ENCODE data around the gene GRM5. TPM values are rescaled to one million over a fixed set of nuclear protein-coding genes. Genes with fewer than 3 reads are reported as not detected.
"Not testable (repeated sequence)": the region's sequence is repeated elsewhere in the genome, so short reads cannot be mapped to it uniquely, and the experiment has no call there.

The GRM5 gene
- total RNA-seq, 1 experiment from 2014 or later: not detected

DNA sequence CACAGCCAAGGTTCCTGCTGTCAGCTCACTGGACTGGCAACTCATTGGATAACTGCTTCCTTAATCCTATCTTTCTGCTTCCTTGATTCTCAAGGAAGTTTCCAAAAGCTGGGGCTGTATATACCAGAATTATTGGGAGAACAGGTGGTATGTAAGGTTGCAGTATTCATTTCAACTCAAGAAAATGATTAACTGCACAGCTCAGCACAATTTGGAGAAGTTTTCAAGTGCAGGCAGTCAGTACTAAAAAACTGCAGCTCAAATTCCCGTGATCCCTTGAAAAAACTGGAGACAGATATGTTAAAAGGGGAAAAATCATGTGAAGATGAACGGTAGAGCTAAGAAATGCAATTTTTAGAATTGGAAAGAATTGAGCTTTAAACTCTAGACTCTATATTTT, 44.4 kb downstream of the GRM5 start:
- Histone ChIP-seq H3F3A (ENCODE audit: low read length, unreplicated experiment) (no peaks in the 10 kb centered on the region), H3K4me1 (ENCODE audit: insufficient read depth, low read length) (no peaks in the 10 kb centered on the region), H3K9me3 (ENCODE audit: low read length) (no peaks in the 10 kb centered on the region), H3K9me2 (replicated peaks; ENCODE audit: low read length) (no peaks in the 10 kb centered on the region), H3K79me2 (ENCODE audit: low read length) (no peaks in the 10 kb centered on the region), H3K27ac (ENCODE audit: low read length) (no peak overlapping the region), H3K4me2 (ENCODE audit: low read length) (no peak overlapping the region), H2AFZ (ENCODE audit: low read length) (peak overlapping the region; percentile 42; the same call in 1 of the 2 replicates), H3K9ac (ENCODE audit: low read length) (no peak overlapping the region), H3K36me3 (ENCODE audit: low read depth, low read length) (no peaks in the 10 kb centered on the region), H4K20me1 (ENCODE audit: low read length) (no peaks in the 10 kb centered on the region), H3K27me3 (ENCODE audit: low read length) (no peaks in the 10 kb centered on the region), H3K4me3 (ENCODE audit: low read length) (no peak overlapping the region)
- POLR2A ChIA-PET (ENCODE audit: unreplicated experiment): no interaction called here
- CTCF ChIA-PET: no interaction called here
- TF ChIP-seq, protein P1, sequence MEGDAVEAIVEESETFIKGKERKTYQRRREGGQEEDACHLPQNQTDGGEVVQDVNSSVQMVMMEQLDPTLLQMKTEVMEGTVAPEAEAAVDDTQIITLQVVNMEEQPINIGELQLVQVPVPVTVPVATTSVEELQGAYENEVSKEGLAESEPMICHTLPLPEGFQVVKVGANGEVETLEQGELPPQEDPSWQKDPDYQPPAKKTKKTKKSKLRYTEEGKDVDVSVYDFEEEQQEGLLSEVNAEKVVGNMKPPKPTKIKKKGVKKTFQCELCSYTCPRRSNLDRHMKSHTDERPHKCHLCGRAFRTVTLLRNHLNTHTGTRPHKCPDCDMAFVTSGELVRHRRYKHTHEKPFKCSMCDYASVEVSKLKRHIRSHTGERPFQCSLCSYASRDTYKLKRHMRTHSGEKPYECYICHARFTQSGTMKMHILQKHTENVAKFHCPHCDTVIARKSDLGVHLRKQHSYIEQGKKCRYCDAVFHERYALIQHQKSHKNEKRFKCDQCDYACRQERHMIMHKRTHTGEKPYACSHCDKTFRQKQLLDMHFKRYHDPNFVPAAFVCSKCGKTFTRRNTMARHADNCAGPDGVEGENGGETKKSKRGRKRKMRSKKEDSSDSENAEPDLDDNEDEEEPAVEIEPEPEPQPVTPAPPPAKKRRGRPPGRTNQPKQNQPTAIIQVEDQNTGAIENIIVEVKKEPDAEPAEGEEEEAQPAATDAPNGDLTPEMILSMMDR (conservative IDR thresholded peaks at IDR 0.05; ENCODE audit: low read depth, low read length): no peak
- no peak for TF ChIP-seq EZH2phosphoT487 (IDR thresholded peaks at IDR 0.05; ENCODE audit: borderline replicate concordance, low read length)
- TF ChIP-seq EZH2 (IDR thresholded peaks at IDR 0.05; ENCODE audit: low read length, unreplicated experiment): no peak
- DNase-seq (no peak), ATAC-seq (no peak)
- no TSS peak for BruUV-seq (replicated peaks)
- intact Hi-C loops (cut with micrococcal nuclease): no loop called here

DNA sequence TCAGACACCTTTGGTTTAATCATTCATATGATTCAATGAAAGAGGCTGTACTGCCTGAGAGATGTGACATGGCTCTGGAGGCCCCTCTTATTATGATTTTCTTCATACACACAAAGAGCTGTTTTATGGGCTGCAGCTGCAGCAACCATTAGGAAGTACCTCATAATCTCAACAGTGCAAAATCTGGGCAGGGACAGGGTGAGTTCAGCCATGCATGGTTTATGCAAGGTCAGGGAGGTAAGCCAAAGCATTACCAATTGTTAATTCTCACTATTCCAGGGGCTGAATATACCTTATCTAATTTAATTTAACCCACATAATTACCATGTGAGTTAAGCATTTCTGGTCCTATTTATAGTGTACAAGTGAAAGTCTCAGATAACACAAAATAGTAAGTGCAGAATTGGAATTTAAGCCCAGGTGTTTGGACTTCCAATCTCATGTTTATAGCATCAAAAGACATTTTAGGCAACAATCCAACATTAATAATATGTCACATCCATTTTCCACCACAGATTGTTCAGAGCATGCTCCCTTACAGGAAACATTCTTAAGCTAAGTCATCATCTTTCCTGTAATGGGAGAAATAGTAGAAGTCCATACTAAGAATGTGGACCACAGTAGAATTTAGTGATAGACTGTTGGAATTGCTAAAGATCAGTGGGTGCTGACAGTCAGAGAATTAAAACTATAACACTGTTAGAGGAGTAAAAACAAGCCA, 45.8 kb downstream of the GRM5 start:
- H3K79me2 ChIP-seq (ENCODE audit: low read length); H3K9me2 ChIP-seq (replicated peaks; ENCODE audit: low read length); H2AFZ ChIP-seq (ENCODE audit: low read length); H3K4me3 ChIP-seq (ENCODE audit: low read length); ATAC-seq; H4K20me1 ChIP-seq (ENCODE audit: low read length); intact Hi-C loops (cut with micrococcal nuclease); H3K4me2 ChIP-seq (ENCODE audit: low read length); POLR2A ChIA-PET (ENCODE audit: unreplicated experiment); H3K9ac ChIP-seq (ENCODE audit: low read length); CTCF ChIA-PET; H3K4me1 ChIP-seq (ENCODE audit: insufficient read depth, low read length); BruUV-seq (replicated peaks); H3F3A ChIP-seq (ENCODE audit: low read length, unreplicated experiment); H3K36me3 ChIP-seq (ENCODE audit: low read depth, low read length); H3K27ac ChIP-seq (ENCODE audit: low read length); H3K27me3 ChIP-seq (ENCODE audit: low read length); H3K9me3 ChIP-seq (ENCODE audit: low read length): not testable (repeated sequence)
- DNase-seq: peak; percentile 30

DNA sequence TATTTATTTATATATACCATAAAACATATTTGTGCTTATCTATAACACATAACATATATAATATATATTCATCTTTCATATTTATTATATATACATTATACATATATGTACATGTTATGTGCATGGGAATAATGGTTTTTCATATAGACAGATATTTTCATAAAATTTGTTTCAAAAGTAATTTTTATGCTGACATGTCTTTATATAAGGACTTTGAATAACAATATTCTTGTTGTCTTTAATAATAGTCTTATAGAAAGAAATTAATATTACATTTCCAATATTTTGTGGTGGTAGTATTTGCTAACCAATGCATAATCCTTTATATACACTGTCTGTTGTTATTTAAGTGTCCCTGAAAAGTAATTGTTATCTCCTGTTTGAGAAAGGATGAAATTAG, 49.6 kb downstream of the GRM5 start:
- no peaks in the 10 kb centered on the region for H3K36me3 ChIP-seq (ENCODE audit: low read depth, low read length)
- H3K4me3 ChIP-seq (ENCODE audit: low read length): no peak overlapping the region
- TF ChIP-seq EZH2phosphoT487 (IDR thresholded peaks at IDR 0.05; ENCODE audit: borderline replicate concordance, low read length) (no peak), EZH2 (IDR thresholded peaks at IDR 0.05; ENCODE audit: low read length, unreplicated experiment) (no peak)
- TF ChIP-seq, protein P1 (conservative IDR thresholded peaks at IDR 0.05; ENCODE audit: low read depth, low read length): no peak
- no peaks in the 10 kb centered on the region for H3K27me3 ChIP-seq (ENCODE audit: low read length)
- no TSS peak for BruUV-seq (replicated peaks)
- ChIA-PET POLR2A (ENCODE audit: unreplicated experiment) (no interaction called here), CTCF (no interaction called here)
- ATAC-seq (no peak), DNase-seq (no peak)
- H2AFZ ChIP-seq (ENCODE audit: low read length): no peak overlapping the region
- intact Hi-C loops (cut with micrococcal nuclease): no loop called here
- no peak overlapping the region for H3K9ac ChIP-seq (ENCODE audit: low read length)
- H3K4me1 ChIP-seq (ENCODE audit: insufficient read depth, low read length): no peaks in the 10 kb centered on the region
- no peaks in the 10 kb centered on the region for H3K9me2 ChIP-seq (replicated peaks; ENCODE audit: low read length)
- H3F3A ChIP-seq (ENCODE audit: low read length, unreplicated experiment): no peaks in the 10 kb centered on the region
- H3K9me3 ChIP-seq (ENCODE audit: low read length): no peaks in the 10 kb centered on the region
- H3K27ac ChIP-seq (ENCODE audit: low read length): no peak overlapping the region
- H3K79me2 ChIP-seq (ENCODE audit: low read length): no peaks in the 10 kb centered on the region
- no peaks in the 10 kb centered on the region for H4K20me1 ChIP-seq (ENCODE audit: low read length)
- no peak overlapping the region for H3K4me2 ChIP-seq (ENCODE audit: low read length)

Measured in PC-3 (cell line).